ENCODE data around the gene OR1J2.
"Not testable (repeated sequence)": the region's sequence is repeated elsewhere in the genome, so short reads cannot be mapped to it uniquely, and the experiment has no call there.

OR1J2 gene

DNA sequence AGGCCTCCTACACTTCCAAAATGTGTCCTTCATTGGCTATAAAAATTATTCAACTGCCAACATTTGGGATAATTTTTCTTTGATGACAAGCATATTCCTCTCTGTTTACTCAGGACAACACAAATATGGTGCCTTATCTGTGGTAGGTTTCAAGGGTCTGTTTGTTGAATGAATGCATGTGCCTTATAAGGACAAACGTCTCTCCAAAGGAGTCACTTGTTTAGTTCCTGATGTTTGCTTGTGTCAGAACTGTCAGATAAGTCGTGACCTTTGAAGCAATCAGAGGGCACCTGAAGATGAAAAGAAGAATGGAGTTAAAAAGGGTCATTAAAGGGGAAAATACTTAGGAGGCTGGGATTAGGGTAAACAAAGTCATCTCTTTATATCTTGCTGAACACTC is 3.6 kb upstream of the OR1J2 start:
- Histone ChIP-seq H3K9me3 (ENCODE audit: control insufficient read depth, low read length) (no peaks in the 10 kb centered on the region), H3K9ac (ENCODE audit: low read length) (no peak overlapping the region)

GRCh38 chr9:122518226-122518625 is 7.6 kb downstream of the OR1J2 start:
- Histone ChIP-seq H3K9ac (ENCODE audit: low read length) (no peak overlapping the region), H3K4me3 (ENCODE audit: low read length) (no peak overlapping the region), H3K4me1 (ENCODE audit: control insufficient read depth, insufficient read depth, low read length) (no peaks in the 10 kb centered on the region), H3K9me3 (ENCODE audit: control insufficient read depth, low read length) (no peaks in the 10 kb centered on the region), H3K27me3 (replicated peaks; ENCODE audit: control insufficient read depth, insufficient read depth, low read length) (no peaks in the 10 kb centered on the region), H3K36me3 (ENCODE audit: control insufficient read depth, insufficient read depth, low read length, severe bottlenecking) (no peaks in the 10 kb centered on the region)
- no peak for DNase-seq (ENCODE audit: low read depth)

More for the DNA sequence above, 3.6 kb upstream of the OR1J2 start:
- H3K4me1 ChIP-seq (ENCODE audit: control insufficient read depth, insufficient read depth, low read length): no peaks in the 10 kb centered on the region
- H3K36me3 ChIP-seq (ENCODE audit: control insufficient read depth, insufficient read depth, low read length, severe bottlenecking): no peaks in the 10 kb centered on the region
- DNase-seq (ENCODE audit: low read depth): no peak
- no peak overlapping the region for H3K4me3 ChIP-seq (ENCODE audit: low read length)
- no peaks in the 10 kb centered on the region for H3K27me3 ChIP-seq (replicated peaks; ENCODE audit: control insufficient read depth, insufficient read depth, low read length)

GRCh38 chr9:122518841-122519240 is 8.2 kb downstream of the OR1J2 start, which contains the start of gene OR1J4:
TSS of gene OR1J4 (plus strand) at chr9:122519141. CDS start at chr9:122519141, 0 bp downstream.
- no peak within 1 kb of the TSS for H3K4me3 ChIP-seq (ENCODE audit: low read length)
- H3K27me3 ChIP-seq (replicated peaks; ENCODE audit: control insufficient read depth, insufficient read depth, low read length): no peaks in the 10 kb centered on the region
- H3K9me3 ChIP-seq (ENCODE audit: control insufficient read depth, low read length): no peaks in the 10 kb centered on the region
- no peak within 1 kb of the TSS for H3K9ac ChIP-seq (ENCODE audit: low read length)
- H3K36me3 ChIP-seq (ENCODE audit: control insufficient read depth, insufficient read depth, low read length, severe bottlenecking): no peaks in the 10 kb centered on the region
- DNase-seq (ENCODE audit: low read depth): no peak
- H3K4me1 ChIP-seq (ENCODE audit: control insufficient read depth, insufficient read depth, low read length): no peaks in the 10 kb centered on the region

DNA sequence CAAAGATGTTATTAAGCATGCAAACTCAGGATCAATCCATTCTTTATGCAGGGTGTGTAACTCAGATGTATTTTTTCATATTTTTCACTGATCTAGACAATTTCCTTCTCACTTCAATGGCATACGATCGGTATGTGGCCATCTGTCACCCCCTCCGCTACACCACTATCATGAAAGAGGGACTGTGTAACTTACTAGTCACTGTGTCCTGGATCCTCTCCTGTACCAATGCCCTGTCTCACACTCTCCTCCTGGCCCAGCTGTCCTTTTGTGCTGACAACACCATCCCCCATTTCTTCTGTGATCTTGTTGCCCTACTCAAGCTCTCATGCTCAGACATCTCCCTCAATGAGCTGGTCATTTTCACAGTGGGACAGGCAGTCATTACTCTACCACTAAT is 8.8 kb downstream of the OR1J2 start:
- no peak for DNase-seq (ENCODE audit: low read depth)
- Histone ChIP-seq H3K9ac (ENCODE audit: low read length) (no peak overlapping the region), H3K9me3 (ENCODE audit: control insufficient read depth, low read length) (no peaks in the 10 kb centered on the region), H3K4me1 (ENCODE audit: control insufficient read depth, insufficient read depth, low read length) (no peaks in the 10 kb centered on the region), H3K4me3 (ENCODE audit: low read length) (no peak overlapping the region), H3K27me3 (replicated peaks; ENCODE audit: control insufficient read depth, insufficient read depth, low read length) (no peaks in the 10 kb centered on the region), H3K36me3 (ENCODE audit: control insufficient read depth, insufficient read depth, low read length, severe bottlenecking) (no peaks in the 10 kb centered on the region)

DNA sequence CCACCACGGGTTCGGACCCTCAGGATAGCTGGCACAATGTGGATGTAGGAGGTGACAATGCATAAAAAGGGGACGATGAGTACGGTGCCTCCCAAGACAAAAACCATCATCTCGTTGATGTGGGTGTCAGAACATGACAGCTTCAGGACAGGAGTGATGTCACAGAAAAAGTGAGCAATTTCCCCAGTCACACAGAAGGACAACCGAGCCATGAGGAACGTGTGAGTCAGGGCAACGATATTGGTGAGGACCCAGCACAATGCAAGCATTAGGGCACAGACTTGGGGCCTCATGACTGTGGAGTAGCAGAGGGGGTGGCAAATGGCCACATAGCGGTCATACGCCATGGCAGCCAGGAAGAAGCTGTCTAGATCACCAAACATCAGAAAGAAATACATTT is 16.0 kb downstream of the OR1J2 start:
- no peak overlapping the region for H3K4me3 ChIP-seq (ENCODE audit: low read length)

DNA sequence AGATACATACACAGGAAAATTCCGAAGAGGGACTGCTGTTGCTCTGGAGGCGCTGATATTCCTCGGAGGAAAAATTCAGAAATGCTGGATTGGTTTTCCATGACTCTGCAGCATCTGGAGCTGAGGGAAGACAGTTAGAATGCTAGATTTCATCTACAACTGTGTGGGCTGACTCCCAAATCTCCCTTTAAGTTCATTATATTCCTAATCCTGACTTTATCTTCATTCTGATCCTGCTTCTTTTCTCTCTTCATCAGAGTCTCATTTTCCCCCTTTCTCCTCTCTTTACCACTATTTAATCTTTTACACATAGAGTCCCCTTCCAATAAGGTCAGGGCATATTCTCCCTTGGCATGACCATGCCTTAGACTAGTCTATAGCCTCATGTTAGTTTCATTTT is 16.6 kb downstream of the OR1J2 start, which contains the start of gene OR1N1:
Gene OR1N1 (minus strand): TSS at position 101 of the 400 bp plus-strand sequence. CDS start 0 bp downstream, at position 101.
- no peak within 1 kb of the TSS for H3K4me3 ChIP-seq (ENCODE audit: low read length)

More for the DNA sequence above, 16.0 kb downstream of the OR1J2 start:
- H3K9ac ChIP-seq (ENCODE audit: low read length): no peak overlapping the region
- H3K4me1 ChIP-seq (ENCODE audit: control insufficient read depth, insufficient read depth, low read length): no peaks in the 10 kb centered on the region
- H3K27me3 ChIP-seq (replicated peaks; ENCODE audit: control insufficient read depth, insufficient read depth, low read length): no peaks in the 10 kb centered on the region
- no peak for DNase-seq (ENCODE audit: low read depth)
- no peaks in the 10 kb centered on the region for H3K9me3 ChIP-seq (ENCODE audit: control insufficient read depth, low read length)
- H3K36me3 ChIP-seq (ENCODE audit: control insufficient read depth, insufficient read depth, low read length, severe bottlenecking): no peaks in the 10 kb centered on the region

GRCh38 chr9:122531157-122531556 is 20.6 kb downstream of the OR1J2 start:
- not testable (repeated sequence) for H3K9ac ChIP-seq (ENCODE audit: low read length); H3K36me3 ChIP-seq (ENCODE audit: control insufficient read depth, insufficient read depth, low read length, severe bottlenecking); H3K4me1 ChIP-seq (ENCODE audit: control insufficient read depth, insufficient read depth, low read length); DNase-seq (ENCODE audit: low read depth); H3K27me3 ChIP-seq (replicated peaks; ENCODE audit: control insufficient read depth, insufficient read depth, low read length); H3K9me3 ChIP-seq (ENCODE audit: control insufficient read depth, low read length); H3K4me3 ChIP-seq (ENCODE audit: low read length)

More for the DNA sequence above, 16.6 kb downstream of the OR1J2 start, which contains the start of gene OR1N1:
- Histone ChIP-seq H3K9ac (ENCODE audit: low read length) (no peak within 1 kb of the TSS), H3K4me1 (ENCODE audit: control insufficient read depth, insufficient read depth, low read length) (no peaks in the 10 kb centered on the region), H3K9me3 (ENCODE audit: control insufficient read depth, low read length) (no peaks in the 10 kb centered on the region), H3K36me3 (ENCODE audit: control insufficient read depth, insufficient read depth, low read length, severe bottlenecking) (no peaks in the 10 kb centered on the region), H3K27me3 (replicated peaks; ENCODE audit: control insufficient read depth, insufficient read depth, low read length) (no peaks in the 10 kb centered on the region)
- DNase-seq (ENCODE audit: low read depth): no peak

- Histone ChIP-seq H3K27me3 (replicated peaks; ENCODE audit: control insufficient read depth, insufficient read depth, low read length) (no peaks in the 10 kb centered on the region), H3K9me3 (ENCODE audit: control insufficient read depth, low read length) (peaks cover 5% of the 10 kb centered on the region), H3K36me3 (ENCODE audit: control insufficient read depth, insufficient read depth, low read length, severe bottlenecking) (no peaks in the 10 kb centered on the region), H3K4me3 (ENCODE audit: low read length) (no peak overlapping the region), H3K9ac (ENCODE audit: low read length) (no peak overlapping the region), H3K4me1 (ENCODE audit: control insufficient read depth, insufficient read depth, low read length) (no peaks in the 10 kb centered on the region)
- peak; percentile 1 for DNase-seq (ENCODE audit: low read depth)
Measured at GRCh38 chr9:122536134-122536533, 25.5 kb downstream of the OR1J2 start.

DNA sequence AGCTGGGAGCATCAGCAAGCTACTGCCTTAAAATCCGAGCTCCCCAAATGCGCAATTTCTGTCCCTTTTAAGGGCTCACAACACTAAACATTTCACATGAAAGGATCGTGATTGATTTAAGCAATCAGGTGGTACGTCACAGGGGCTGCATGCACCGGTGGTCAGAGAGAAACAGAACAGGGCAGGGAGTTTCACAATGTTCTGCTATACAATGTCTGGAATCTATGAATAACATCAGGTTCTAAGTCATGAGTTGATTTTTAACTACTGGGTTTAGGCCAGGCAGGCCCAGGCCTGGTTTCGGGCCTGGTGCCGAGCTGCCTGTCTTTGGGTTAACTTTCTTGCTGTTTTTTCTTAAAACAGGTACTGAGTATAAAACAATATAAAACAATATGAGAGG is 26.5 kb downstream of the OR1J2 start:
- H3K9me3 ChIP-seq (ENCODE audit: control insufficient read depth, low read length); H3K4me1 ChIP-seq (ENCODE audit: control insufficient read depth, insufficient read depth, low read length); H3K27me3 ChIP-seq (replicated peaks; ENCODE audit: control insufficient read depth, insufficient read depth, low read length); H3K36me3 ChIP-seq (ENCODE audit: control insufficient read depth, insufficient read depth, low read length, severe bottlenecking); H3K4me3 ChIP-seq (ENCODE audit: low read length); H3K9ac ChIP-seq (ENCODE audit: low read length); DNase-seq (ENCODE audit: low read depth): not testable (repeated sequence)

DNA sequence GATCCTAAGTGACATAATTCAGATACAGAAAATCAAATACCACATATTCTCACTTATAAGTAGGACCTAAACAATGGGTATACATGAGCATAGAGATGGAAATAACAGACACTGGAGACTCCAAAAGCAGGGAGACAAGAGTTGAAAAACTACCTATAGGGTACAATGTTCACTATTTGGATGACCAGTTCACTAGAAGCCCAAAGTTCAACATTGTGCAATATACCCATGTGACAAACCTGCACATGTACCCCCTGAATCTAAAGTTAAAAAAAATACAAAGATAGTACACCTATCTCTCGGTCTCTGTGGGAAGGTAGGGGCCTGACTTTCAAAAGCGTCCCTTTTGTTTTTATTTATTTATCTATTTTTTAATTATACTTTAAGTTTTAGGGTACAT is 28.2 kb downstream of the OR1J2 start:
- no peaks in the 10 kb centered on the region for H3K27me3 ChIP-seq (replicated peaks; ENCODE audit: control insufficient read depth, insufficient read depth, low read length)
- no peaks in the 10 kb centered on the region for H3K36me3 ChIP-seq (ENCODE audit: control insufficient read depth, insufficient read depth, low read length, severe bottlenecking)
- no peak for DNase-seq (ENCODE audit: low read depth)

GRCh38 chr9:122546196-122546595 is 35.6 kb downstream of the OR1J2 start:
- H3K27me3 ChIP-seq (replicated peaks; ENCODE audit: control insufficient read depth, insufficient read depth, low read length): no peaks in the 10 kb centered on the region
- no peak for DNase-seq (ENCODE audit: low read depth)
- H3K9me3 ChIP-seq (ENCODE audit: control insufficient read depth, low read length): no peaks in the 10 kb centered on the region
- no peaks in the 10 kb centered on the region for H3K4me1 ChIP-seq (ENCODE audit: control insufficient read depth, insufficient read depth, low read length)
- peak overlapping the region; percentile 29 for H3K4me3 ChIP-seq (ENCODE audit: low read length)
- no peak overlapping the region for H3K9ac ChIP-seq (ENCODE audit: low read length)
- H3K36me3 ChIP-seq (ENCODE audit: control insufficient read depth, insufficient read depth, low read length, severe bottlenecking): no peaks in the 10 kb centered on the region

More for the DNA sequence above, 28.2 kb downstream of the OR1J2 start:
- Histone ChIP-seq H3K4me3 (ENCODE audit: low read length) (no peak overlapping the region), H3K9ac (ENCODE audit: low read length) (no peak overlapping the region), H3K9me3 (ENCODE audit: control insufficient read depth, low read length) (peaks cover 5% of the 10 kb centered on the region), H3K4me1 (ENCODE audit: control insufficient read depth, insufficient read depth, low read length) (no peaks in the 10 kb centered on the region)

GRCh38 chr9:122551371-122551770 is 40.8 kb downstream of the OR1J2 start:
- no peaks in the 10 kb centered on the region for H3K27me3 ChIP-seq (replicated peaks; ENCODE audit: control insufficient read depth, insufficient read depth, low read length)
- H3K4me1 ChIP-seq (ENCODE audit: control insufficient read depth, insufficient read depth, low read length): no peaks in the 10 kb centered on the region
- no peak overlapping the region for H3K4me3 ChIP-seq (ENCODE audit: low read length)
- no peak for DNase-seq (ENCODE audit: low read depth)
- H3K9ac ChIP-seq (ENCODE audit: low read length): no peak overlapping the region
- no peaks in the 10 kb centered on the region for H3K36me3 ChIP-seq (ENCODE audit: control insufficient read depth, insufficient read depth, low read length, severe bottlenecking)
- H3K9me3 ChIP-seq (ENCODE audit: control insufficient read depth, low read length): no peaks in the 10 kb centered on the region
